GM19239 (cell line): Measurements from ENCODE around the gene CSF2.

Experiments used
- DNase-seq: peaks from one replicate; pipeline ENCODE4 v3.0.0; 2011; ENCODE audit warnings: low spot score; ENCODE audit not compliant: insufficient read length
- FAIRE-seq: peaks from 2 replicates; lab custom pipeline; 2011; peaks lifted over from hg19 to GRCh38; lab: Jason Lieb, UNC

Gene CSF2

DNA sequence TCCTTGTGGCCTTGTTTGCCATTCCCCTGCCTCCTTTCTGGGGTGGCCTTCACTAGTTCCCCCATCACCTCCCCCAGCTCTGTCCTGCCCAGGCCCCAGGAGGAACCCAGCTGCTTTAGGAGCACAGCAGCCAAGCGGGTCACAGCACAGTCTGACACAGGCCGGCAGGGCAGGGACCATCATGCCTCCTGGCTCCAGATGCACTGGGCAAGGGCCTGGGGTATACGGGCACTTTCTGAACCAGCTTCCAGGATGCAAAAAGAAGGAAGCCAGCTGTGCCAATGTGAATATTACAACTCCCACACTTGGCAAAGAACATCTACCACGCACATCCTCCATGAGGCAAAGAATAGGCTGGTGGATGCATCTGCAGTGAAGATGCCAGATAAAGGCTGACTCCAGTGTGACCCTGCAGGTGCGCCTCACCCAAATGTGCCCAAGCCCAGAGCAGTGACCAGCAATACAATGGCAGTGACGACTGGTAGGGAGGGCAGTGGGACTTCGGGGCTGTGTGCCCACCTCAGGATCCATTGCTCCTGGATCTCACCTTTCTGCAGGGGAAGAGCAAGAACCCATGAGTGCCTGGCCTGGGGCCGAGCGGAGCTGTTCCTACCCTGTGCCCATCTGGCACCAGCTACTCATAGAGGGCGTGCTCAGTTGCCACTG lies 19.4 kb upstream of the CSF2 start:
- FAIRE-seq (no peak), DNase-seq (no peak)

DNA sequence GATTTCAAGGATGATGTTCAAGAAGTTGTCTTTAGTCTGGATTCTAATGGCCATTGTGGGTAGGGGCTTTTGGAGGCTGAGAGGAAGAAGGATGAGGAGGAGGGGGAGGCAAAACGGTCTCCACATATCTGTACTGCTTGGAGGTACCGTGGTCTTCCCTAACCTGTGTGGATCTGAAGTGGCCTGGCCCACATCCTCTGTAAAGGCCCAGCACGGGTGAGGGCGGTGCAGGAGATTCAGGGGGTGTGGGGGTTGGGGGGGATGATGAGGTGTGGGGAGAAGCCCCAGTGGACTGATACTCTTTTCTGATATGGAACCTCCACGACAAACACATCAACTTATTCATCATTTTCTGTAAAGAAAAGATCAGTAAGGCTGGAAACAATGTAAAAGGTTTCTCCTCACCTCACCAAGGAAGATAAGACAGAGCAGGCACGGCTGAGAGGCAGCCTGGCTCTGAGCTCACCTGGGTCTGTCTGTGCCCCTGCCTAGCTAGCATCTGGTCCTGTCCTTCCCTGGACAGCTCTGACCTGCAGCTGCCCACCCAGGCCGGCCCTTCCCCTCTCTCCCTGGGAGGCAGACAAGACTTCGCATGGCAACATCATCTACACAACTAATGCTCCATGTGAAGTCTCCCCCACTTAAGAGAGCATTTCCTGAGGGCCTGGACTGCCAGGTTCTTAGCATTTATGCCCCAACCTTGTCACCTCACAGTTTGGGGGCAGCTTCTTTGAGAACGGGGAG lies 18.7 kb upstream of the CSF2 start:
- DNase-seq, result no peak
- FAIRE-seq, result no peak

DNA sequence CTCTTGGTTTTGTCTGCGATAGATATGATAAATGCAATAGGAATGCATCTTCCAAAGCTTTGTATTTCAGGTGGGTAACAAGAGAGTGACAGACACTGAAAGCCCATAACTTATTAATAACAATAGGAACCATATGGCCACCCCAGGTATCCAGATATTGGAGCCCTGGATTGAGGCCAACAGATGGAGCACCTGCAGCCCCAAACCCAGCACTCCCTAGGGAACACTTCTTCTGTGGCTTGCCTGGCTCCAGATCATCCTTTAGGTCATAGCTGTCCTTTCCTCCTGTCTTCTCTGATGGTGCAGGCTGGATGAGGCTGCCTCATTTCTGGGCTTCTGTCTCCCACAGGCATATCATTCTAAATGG lies 18.2 kb upstream of the CSF2 start:
- no peak for FAIRE-seq
- no peak for DNase-seq

DNA sequence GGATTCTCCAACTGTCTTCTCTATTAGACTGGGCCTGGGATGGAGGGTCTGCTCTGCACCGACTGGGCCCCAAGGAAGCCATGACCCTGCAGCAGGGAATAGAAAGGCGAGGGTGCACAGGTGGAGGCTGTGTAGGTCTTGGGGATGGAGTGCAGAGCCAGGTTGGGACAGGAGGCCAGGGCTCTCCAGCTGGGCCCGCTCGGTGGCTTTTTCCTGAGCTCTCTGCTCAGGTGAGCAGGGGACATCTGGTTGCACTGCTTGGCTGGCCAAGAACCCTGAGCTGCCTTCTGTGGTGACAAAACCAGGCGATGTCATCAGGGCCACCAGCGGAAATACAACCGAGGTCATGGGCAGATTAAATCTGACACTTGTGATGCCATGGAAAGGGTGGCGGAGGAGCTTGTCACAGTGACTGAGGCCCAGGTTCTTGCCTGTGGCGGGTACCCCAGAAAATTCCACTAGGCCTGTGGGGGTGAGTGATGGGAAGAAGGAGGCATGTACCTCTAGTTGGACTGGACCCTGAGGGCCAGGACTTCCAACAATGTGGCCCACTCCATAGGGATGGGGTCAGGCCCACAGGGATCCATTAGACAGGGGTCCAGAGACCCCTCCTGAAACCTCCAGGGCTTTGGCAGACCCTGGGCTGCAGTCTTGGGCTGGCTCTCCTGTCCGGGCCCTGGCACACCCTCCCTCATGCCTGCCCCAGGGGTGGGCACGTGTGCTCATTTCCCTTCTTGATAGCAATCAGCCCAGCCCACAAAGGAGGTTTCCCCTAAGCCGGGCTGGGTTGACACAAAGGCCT lies 17.6 kb upstream of the CSF2 start:
- DNase-seq (no peak), FAIRE-seq (no peak)

DNA sequence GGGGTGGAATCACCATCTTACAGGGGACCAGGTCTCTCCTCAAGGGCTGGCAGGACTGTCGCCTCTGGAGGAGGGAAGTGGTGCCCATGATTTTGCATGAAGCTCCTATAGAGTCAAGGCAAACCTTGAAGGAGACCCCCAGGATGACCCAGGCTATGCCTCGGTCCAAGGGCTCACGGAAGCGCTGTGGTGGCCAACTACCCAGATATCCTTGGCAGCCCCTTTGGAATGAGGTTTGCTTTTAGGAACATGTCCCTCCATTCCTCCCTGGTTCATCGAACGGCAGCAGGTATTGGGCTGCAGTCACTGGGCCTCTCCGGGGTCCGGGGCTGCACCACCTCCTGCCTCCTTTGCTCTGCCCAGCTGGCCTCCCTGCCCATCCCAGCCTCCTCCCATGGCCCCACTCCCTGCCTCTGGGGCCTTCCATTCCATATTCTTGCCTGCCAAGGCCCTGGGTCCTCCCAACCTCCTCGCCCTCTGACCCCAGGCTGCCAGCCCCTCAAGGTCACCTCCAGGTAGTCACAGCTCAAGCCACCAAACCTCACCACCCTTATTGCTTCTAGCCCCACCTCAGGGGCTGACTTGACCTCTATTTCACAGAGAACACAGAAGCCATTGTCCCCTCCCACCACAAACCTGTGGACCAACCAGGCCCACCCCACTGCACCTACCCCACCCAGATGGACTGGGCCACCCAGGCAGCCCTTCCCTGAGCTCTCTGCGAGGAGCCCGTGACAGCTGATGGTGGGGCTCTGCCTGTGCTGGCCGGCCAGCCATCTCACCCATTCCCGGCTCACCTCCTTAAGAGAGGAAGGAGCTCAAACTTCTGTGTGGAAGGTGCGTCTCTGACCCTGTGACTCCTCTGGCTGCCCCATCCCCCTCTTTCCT lies 16.7 kb upstream of the CSF2 start:
- FAIRE-seq, result no peak
- no peak for DNase-seq

DNA sequence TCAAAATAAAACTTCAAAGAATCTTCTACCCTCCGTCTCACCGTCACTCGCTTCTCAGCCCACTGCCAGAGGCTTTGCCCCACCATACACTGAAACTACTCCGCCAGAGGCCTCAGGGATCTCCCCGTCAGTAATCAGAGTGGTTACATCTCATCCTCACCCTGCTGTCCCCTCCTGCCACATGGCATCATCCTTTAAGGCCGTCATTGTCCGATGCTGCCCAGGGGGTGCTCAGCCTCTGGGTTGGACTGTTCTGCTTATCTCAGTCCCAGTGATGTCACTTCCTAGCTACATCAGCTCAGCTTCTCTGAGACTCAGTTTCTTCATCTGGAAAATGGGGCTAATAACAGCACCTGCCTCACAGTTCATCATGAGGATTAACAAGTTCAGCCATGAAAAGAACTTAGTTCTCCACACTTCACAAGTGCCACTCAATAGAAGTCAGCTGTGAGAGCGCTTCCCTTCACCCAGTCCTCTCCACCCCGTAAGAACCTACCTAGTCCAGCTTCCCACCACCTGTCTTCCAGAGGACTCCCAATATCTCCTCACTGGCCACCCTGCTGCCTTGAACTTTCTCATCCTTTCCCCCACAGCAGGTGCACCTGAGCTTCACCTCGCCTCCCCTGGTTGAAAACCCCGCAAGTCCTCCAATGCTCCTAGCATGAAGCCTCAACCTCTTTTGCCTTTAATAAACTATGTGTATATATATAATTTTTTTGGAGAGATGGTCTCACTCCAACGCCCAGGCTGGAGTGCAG lies 15.9 kb upstream of the CSF2 start:
- DNase-seq, result no peak
- no peak for FAIRE-seq

DNA sequence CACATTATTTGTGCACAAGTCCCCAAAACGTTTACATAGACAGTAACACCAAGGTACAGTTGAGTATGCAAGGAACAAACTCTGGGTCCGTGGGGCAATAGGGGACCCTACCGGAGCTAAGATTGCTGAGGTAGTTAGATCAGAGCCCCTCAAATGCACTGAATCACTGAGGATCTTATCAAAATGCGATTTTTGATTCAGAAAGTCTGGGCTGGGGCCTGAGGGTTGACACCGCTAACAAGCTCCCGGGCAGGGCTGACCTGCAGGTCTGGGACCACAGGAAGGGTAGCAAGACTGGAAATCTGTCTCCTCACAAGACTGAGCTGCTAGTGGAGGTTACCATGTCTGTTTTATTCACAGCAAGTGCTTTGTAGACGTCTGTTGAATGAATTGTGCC lies 14.9 kb upstream of the CSF2 start:
- DNase-seq, result no peak
- no peak for FAIRE-seq

DNA sequence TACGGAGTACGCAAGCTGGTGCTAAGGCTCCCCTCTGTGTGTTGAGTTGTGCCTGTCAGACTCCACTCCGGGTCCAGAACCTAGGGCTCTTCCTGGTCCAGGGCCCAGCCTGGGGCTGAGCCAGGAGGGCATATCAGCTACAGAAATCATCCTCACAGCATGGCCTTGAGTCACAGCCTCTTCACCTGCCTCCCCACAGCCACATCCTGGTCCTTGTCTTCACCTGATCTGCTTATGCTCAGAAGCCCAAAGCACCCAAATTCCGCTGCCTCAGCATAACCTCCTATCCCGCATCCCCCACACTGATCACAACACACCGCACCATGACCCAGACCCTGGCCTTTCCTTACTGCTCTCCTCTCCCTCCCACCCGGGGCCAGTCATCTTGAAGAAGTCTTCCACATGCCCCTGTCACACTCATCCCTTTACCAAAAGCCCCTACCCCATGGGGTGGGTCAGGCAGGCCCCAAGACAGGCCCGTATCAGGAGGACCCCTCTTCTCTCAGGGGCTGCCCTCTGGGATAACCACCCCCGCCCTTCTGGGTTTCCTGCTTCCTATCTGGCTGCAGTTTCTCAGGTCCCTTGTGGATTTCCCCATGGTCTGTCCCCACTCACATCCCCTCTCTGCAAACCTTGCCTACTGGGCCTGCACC lies 14.4 kb upstream of the CSF2 start:
- no peak for DNase-seq
- FAIRE-seq, result no peak

DNA sequence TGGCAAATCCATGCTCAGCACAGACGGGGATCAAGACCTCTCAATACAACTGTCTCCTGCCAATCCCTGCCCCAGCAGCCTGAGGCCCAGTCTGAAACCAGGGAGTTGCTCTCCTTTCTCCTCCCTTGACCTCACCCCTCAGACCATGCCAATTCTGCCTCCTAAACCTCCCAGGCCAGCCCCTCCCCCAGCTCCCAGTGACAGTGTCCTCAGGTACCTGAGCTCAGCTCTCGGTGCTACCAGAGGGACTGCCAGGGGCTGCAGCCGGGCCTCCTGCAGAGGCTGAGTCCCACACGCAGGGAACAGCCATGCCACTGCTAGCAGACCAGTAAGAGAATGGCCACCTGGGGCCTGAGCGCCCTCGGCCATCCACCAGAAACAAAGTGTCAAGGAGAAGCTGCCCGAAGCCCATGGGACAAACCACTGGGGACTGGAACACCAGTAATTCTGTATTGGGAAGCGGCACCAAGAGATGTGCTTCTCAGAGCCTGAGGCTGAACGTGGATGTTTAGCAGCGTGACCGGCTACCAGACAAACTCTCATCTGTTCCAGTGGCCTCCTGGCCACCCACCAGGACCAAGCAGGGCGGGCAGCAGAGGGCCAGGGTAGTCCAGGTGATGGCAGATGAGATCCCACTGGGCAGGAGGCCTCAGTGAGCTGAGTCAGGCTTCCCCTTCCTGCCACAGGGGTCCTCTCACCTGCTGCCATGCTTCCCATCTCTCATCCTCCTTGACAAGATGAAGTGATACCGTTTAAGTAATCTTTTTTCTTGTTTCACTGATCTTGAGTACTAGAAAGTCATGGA lies 13.7 kb upstream of the CSF2 start:
- no peak for FAIRE-seq
- DNase-seq, result no peak

DNA sequence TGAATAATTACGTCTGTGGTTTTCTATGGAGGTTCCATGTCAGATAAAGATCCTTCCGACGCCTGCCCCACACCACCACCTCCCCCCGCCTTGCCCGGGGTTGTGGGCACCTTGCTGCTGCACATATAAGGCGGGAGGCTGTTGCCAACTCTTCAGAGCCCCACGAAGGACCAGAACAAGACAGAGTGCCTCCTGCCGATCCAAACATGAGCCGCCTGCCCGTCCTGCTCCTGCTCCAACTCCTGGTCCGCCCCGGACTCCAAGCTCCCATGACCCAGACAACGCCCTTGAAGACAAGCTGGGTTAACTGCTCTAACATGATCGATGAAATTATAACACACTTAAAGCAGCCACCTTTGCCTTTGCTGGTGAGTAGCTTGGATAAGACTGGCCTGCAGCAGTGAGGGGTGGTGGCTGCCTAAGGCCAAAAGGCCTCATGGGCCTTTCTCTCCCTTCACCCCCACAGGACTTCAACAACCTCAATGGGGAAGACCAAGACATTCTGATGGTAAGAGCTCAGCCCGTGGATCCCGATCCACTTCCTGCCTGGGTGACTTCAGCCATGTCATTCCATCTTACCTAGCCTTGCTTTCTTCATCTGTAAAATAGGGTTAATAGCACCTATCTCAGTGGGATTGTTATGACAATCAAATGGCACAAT lies 13.0 kb upstream of the CSF2 start, which contains the start of gene IL3:
Gene IL3, plus strand, starts transcription at position 155 of the 661 bp plus-strand sequence. Its CDS starts 52 bp downstream, at position 207.
- no peak for DNase-seq
- no peak for FAIRE-seq

DNA sequence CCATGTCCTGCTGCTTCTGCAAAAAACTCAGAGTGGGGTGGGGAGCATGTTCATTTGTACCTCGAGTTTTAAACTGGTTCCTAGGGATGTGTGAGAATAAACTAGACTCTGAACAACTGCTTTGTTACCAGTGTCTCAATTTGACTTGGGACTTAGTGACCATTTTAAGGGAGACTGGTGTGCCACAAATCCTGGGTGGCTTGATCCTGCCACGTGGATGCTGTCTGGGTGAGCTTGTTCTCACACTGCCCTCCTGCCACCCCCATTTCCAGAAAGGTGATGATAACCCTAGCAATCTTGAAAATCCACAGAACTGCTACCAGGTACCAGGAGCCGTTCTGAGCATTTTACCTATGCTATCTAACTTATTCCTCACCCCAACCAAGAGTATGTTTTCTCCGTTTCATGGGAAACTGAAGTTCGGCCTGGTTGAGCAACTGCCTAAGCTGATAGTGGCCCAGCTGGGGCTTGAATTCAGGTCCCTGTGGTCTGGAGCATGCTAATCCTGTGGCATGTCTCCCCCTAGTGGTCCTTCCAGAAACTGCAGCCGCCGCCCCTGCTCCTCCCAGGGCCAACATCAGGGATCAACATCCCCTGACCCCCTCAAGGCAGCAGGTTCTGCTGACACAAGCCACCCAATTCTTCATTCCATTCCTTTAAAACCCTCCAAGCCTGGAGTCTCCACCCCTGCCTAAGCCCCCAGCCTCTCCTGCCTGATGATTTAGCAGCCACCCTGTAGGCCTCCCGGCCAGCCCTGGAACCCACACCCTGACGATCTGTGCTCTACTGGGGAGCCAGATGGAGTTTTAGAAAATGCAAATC lies 10.3 kb upstream of the CSF2 start:
- DNase-seq, result peak; percentile 70
- FAIRE-seq, result peak; percentile 33

DNA sequence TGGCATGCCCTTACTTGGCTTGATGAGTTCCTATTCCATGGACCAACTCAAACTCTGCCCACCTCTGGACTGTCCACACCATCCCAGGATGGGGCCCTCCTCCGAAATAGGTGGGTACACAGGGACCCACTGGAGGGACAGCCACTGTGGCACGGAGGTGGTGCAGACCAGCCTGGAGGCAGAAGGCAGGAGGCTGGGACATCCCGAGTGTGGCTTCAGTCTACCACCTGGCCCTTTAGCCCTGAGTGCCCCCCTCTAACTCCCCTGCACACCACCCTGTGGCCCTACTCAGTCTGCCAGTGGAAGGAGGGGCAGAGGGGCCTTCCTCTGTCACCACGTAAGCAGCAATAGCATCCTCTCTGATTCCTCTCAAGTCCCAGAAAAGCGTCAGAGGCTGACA lies 9.4 kb upstream of the CSF2 start:
- DNase-seq (no peak), FAIRE-seq (no peak)

DNA sequence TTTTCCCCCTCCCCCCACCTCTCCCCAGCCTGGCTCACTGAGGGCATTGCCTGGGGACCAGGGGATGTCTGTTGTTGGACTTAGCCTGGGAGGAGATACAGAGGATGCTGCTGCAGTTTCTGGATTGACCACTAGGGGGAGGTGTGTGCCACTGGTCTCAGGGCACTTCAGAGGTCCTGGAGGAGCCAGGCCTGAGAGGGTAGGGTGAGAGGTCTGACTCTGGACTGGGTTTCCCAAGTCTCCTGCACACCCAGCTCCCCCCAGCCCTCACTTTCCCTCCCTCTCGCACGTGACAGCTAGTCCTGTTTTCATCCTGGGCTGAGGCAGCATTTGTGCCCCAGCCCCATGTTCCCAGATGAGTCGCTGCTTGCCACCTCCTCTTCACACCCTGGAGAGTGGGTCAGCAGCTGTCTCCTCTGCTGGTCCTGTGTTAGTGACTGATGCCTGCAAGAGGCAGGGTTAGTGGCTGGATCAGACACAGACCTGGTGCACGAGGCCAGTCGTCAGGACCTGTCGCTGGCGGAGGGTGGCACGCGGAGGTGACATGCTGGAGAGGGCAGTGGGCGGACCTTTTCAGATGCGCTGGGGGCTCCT lies 8.8 kb upstream of the CSF2 start:
- FAIRE-seq, result peak; percentile 86
- DNase-seq, result peak; percentile 79

DNA sequence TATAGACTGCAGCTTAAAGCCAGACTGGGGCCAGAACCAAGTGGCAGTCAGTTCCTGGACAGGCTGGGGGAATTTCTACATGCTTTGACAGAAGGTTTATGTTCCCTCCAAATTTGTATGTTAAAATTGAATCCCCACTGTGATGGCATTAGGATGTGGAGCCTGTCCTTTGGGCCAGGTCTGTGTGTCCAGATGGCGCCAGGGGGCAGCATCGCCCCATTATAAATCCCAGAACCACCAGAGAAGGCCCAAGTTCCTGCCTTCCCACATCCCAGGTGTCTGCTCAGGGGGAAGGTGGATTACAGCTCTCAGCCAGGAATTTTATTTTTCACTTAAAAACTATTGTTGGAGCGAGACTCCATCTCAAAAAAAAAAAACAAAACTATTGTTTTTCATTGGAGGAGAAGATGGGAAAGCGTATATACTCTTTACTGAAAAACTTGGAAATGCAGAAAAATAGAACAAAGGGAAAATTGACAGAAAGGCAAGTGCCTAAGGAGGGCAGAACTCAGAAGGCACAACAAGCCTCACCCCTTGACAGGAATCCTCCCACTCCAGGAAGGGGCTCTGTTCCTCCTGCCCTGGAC lies 8.1 kb upstream of the CSF2 start:
- FAIRE-seq (peak; percentile 33), DNase-seq (peak; percentile 57)

DNA sequence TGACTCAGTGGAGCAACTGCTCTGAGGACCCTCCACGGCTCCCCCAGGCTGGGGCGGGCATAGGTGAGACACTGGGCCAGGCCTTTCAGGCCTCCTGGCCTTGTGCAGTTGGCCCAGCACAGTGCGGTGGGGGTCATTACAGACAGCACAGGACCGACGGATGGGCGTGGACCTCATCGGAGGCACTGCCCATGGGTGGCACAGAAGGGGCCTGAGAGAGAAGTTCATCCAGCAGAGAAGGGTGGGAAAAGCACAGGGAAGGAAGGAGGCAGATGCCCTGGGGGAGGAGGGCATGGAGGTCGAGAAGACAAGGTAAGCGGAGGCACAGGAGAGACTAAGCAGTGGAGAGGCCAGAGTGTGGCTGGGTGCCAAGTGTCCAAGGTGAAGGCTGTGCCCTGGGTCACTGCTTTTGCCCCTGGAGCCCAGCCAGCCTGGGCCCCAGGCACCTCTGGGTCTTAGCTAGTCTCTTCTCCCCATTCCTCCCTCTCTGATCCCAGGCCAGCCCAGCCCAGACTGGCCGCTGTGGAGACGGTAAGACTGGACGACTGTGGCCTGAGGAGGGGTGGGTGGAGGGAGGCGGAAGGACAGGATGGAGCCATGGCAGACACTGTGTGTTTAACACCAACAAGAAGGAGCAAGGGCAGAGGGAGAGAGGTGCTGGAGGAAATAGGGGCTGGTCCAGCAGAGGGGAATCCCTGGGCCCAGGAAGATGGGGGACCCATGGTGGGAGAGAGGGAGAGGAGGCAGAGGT lies 7.5 kb upstream of the CSF2 start:
- DNase-seq (no peak), FAIRE-seq (no peak)
